ENCODE measurements around the gene AGO3. TPM values are rescaled to one million over a fixed set of nuclear protein-coding genes. Genes with fewer than 3 reads are reported as not detected.

Gene AGO3
- total RNA-seq, 4 donors from 2014 or later: 21.2 to 48.5 (median 31.6) TPM

- no peak for TF ChIP-seq POLR2A (IDR thresholded peaks at IDR 0.05)
- TF ChIP-seq CTCF (IDR thresholded peaks at IDR 0.05): no peak
- Histone ChIP-seq H3K27ac (no peak overlapping the region), H3K27me3 (no peaks in the 10 kb centered on the region), H3K36me3 (no peaks in the 10 kb centered on the region), H3K4me1 (peaks cover 0 to 6% of the 10 kb centered on the region in 2 donors), H3K9me3 (no peaks in the 10 kb centered on the region), H3K4me3 (replicated peaks in 1 of 3) (no peak overlapping the region)
- 68 to 73% methylated on average over 5 of the region's 5 CpGs for WGBS, 2 donors
- intact Hi-C loops (cut with DNase I): no loop called here
- DNase-seq: no peak
Observed at GRCh38 chr1:36114371-36114770, 183.5 kb downstream of the AGO3 start.

GRCh38 chr1:36115200-36115669 is 184.3 kb downstream of the AGO3 start:
- H3K27me3 ChIP-seq: no peaks in the 10 kb centered on the region
- no peak overlapping the region for H3K27ac ChIP-seq
- 81 to 82% methylated on average over 7 to 17 of the region's 18 CpGs for WGBS, 2 donors
- H3K4me1 ChIP-seq: peaks cover 0 to 6% of the 10 kb centered on the region in 2 donors
- H3K9me3 ChIP-seq: no peaks in the 10 kb centered on the region
- TF ChIP-seq POLR2A (IDR thresholded peaks at IDR 0.05) (no peak), CTCF (IDR thresholded peaks at IDR 0.05) (no peak)
- H3K4me3 ChIP-seq (replicated peaks in 1 of 3): no peak overlapping the region
- H3K36me3 ChIP-seq: no peaks in the 10 kb centered on the region
- intact Hi-C loops (cut with DNase I): no loop called here
- no peak for DNase-seq

- no peaks in the 10 kb centered on the region for H3K36me3 ChIP-seq
- intact Hi-C loops (cut with DNase I): no loop called here
- H3K4me1 ChIP-seq: peaks cover 0 to 1% of the 10 kb centered on the region in 2 donors
- no peaks in the 10 kb centered on the region for H3K27me3 ChIP-seq
- TF ChIP-seq CTCF (IDR thresholded peaks at IDR 0.05) (no peak), POLR2A (IDR thresholded peaks at IDR 0.05) (no peak)
- WGBS, 2 donors: 79% methylated on average over 5 of the region's 5 CpGs
- H3K9me3 ChIP-seq: no peaks in the 10 kb centered on the region
- no peak overlapping the region for H3K4me3 ChIP-seq (replicated peaks in 1 of 3)
- H3K27ac ChIP-seq: no peak overlapping the region
- DNase-seq: no peak
Observed at GRCh38 chr1:36115931-36116330, 185.0 kb downstream of the AGO3 start.

- H3K27ac ChIP-seq: no peak overlapping the region
- H3K4me1 ChIP-seq: no peaks in the 10 kb centered on the region
- 79 to 94% methylated on average over 2 to 5 of the region's 5 CpGs for WGBS, 2 donors
Observed at GRCh38 chr1:36116901-36117300, 186.0 kb downstream of the AGO3 start.

More at GRCh38 chr1:36116901-36117300, 186.0 kb downstream of the AGO3 start:
- no peak overlapping the region for H3K4me3 ChIP-seq (replicated peaks in 1 of 3)
- H3K27me3 ChIP-seq: no peaks in the 10 kb centered on the region
- H3K9me3 ChIP-seq: no peaks in the 10 kb centered on the region
- TF ChIP-seq CTCF (IDR thresholded peaks at IDR 0.05): no peak
- TF ChIP-seq POLR2A (IDR thresholded peaks at IDR 0.05): no peak
- H3K36me3 ChIP-seq: no peaks in the 10 kb centered on the region
- DNase-seq: no peak
- intact Hi-C loops (cut with DNase I): no loop called here
